NK-92 (cell line): Measurements from ENCODE around the gene PTPRN2.
"Not testable (repeated sequence)": the region's sequence is repeated elsewhere in the genome, so short reads cannot be mapped to it uniquely, and the experiment has no call there.

Experiments used
- DNase-seq: peaks from one replicate; lab custom pipeline; 2025; ENCODE audit not compliant: unreplicated experiment; lab: John Stamatoyannopoulos, UW

Gene PTPRN2

DNA sequence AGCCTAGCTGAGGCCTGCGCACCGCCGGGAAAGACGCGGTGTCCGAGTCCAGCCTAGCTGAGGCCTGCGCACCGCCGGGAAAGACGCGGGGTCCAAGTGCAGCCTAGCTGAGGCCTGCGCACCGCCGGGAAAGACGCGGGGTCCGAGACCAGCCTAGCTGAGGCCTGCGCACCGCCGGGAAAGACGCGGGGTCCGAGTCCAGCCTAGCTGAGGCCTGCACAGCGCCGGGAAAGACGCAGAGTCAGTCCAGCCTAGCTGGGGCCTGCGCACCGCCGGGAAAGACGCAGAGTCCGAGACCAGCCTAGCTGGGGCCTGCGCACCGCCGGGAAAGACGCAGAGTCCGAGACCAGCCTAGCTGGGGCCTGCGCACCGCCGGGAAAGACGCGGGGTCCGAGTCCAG lies 161.9 kb downstream of the PTPRN2 start:
- not testable (repeated sequence) for DNase-seq

- DNase-seq, result no peak
Measured at GRCh38 chr7:158424531-158424930, 163.1 kb downstream of the PTPRN2 start.

GRCh38 chr7:158424011-158424410 lies 163.6 kb downstream of the PTPRN2 start:
- no peak for DNase-seq

DNA sequence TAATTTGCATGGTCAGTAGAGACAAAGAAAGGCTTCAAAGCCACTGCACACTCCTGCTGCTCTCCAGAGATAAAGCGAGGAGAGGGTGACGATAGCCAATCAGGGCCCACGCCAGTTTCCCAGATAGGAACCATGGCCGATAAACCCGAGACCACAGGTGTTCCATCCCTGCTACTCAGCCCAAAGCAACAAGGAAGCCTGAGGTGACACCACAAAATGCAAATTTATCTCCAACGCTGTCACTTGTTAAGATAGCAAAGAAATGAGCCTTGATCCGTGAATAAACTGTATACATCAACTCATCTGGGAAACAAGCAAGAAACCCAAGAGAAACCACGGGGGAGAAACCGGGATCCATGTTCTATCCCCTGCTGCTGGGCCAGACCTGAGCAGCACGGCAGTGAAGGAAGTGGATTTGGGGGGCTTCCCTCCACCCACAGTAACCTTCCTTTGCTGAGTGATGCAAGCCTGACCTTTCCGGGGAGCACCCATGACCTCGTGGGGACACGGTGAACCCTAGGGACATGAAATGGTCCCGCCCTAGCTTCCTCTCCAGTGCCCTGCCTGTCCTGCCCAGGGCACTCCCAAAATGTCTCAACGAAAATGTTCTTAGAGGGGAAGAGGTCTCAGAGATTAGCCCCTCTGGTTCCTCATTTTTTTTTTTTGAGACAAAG lies 164.6 kb downstream of the PTPRN2 start:
- no peak for DNase-seq

DNA sequence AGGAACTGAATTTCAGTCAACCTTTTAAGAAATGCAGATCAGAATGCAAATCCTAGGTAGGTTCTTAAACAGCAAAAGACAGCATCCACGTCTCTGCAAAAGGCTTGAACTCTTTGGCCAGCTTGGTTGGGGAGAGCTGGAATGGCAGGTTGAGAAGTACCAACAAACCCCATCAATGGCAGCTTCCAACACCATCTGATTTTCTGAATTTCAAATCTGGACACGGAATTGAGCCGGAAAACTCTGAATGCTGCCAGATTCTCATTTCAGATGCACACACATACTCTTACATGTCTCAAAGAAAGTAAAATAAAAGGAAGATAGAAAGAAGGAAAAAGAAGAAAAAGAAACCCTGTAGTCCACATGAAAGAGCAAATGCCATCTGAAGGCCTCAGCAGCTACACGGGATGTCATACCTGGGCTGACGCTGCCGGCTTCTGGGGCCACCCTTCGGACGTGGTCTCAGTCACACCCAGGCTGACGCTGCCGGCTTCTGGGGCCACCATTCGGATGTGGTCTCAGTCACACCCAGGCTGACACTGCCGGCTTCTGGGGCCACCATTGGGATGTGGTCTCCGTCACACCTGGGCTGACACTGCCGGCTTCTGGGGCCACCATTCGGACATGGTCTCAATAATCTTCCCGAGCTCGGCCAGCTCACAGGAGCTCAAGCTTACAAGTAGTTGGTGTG lies 165.3 kb downstream of the PTPRN2 start:
- DNase-seq, result no peak

DNA sequence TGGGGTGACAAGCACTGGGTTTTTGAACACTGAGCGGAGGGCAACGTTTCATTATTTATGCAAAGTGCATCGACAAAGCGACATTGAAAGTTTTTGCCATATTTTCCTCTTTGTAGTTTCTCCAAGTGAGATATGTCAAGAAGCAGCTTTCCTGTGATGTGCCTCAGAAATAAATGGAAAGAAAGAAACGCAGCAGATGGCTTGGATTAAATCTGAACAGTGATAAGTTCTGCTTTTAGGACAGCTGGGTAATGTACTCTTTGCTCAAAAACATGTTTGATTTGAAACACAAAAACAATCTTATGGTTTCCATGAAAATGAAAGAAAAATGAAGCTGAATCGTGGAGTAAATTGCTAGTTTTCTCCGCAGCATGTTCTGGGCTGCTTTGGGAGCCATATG lies 166.3 kb downstream of the PTPRN2 start:
- DNase-seq, result no peak

- no peak for DNase-seq
Measured at GRCh38 chr7:158420591-158421340, 166.9 kb downstream of the PTPRN2 start.

DNA sequence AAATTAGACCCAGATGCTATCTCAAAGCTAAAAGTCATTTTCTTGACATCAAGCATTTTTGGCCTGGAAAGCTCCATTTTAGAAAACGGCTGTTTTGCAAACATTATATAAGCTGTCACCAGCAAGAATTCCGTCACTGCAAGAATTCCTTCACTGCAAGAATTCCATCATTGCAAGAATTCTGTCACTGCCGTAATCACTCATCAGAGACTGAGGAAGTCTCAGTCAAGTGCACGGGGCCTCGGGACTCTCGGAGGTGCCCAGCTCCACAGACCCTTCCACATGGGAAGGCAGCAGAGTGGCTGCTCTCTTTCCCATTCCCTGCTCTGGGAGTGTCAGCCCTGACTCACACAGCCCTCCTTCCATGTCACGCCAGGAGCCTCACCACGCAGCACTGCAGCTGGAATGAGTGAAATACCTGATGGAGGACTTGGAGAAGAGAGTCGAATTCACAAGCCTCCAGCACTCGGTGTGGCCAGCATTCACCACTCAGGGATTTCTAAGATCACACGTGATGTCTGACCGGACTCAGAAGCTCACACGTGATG lies 168.3 kb downstream of the PTPRN2 start:
- DNase-seq, result no peak

DNA sequence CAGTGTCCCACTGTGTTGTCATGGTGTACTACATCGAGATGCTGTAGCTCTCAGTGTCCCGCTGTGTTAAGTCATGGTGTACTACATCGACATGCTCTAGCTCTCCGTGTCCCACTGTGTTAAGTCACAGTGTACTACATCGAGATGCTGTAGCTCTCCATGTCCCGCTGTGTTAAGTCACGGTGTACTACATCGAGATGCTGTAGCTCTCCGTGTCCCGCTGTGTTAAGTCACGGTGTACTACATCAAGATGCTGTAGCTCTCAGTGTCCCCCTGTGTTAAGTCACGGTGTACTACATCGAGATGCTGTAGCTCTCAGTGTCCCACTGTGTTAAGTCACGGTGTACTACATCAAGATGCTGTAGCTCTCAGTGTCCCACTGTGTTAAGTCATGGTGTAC lies 169.2 kb downstream of the PTPRN2 start:
- DNase-seq, result not testable (repeated sequence)

- DNase-seq, result no peak
Measured at GRCh38 chr7:158416283-158416933, 171.2 kb downstream of the PTPRN2 start.

GRCh38 chr7:158415316-158415715 lies 172.3 kb downstream of the PTPRN2 start:
- no peak for DNase-seq

GRCh38 chr7:158414486-158414961 lies 173.1 kb downstream of the PTPRN2 start:
- no peak for DNase-seq

DNA sequence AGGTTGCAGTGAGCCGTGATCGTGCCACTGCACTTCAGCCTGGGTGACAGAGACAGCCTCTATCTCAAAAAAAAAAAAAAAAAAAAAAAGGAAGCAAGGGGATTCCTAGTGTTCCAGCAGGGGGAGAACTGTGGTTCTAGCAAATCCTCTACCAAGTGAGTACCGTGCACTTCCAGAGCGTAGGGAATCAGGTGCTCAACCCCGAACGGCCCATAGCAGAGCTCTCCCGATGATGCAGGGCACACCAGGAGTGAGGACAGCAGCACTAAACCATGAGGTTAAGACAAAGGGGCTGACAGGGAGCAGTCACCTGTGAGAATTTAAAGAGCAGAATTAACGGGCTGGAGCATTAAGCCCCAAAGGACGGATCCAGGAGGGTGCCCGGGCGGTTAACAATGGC lies 173.6 kb downstream of the PTPRN2 start:
- no peak for DNase-seq

DNA sequence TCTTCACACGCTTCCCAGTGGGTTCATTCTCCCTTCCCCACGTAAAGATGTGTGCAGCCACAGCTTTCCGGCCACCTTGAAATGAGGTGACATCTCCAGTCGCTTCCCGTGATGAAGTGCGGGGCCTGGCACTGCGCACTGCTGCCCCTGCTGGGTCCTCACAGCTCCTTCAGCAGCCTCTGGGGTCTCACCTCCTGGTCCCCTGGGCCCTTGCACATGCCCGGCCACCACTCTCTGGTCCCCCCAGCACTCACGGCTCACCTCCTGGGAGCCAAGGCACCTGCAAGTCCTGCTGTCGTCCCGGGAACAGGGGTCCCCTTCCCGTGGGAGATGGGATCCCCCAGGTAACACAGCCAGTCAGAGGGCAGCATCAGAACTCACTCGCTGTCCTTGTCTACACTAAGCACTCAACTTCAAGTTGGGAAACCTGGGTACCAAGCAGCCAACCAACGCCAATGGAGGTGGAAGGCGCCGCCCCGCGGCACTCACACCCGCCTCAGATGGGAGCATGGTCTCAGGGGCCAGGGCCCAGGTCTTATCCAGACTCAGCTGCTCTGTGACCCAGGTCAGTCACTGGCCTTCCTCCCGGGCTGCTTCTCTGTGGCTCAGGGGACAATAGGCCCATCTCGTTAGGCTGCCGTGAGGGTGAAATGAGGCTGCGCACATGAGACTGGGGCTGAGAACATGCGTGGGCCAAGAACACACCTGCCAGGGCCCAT lies 176.2 kb downstream of the PTPRN2 start:
- DNase-seq, result no peak

DNA sequence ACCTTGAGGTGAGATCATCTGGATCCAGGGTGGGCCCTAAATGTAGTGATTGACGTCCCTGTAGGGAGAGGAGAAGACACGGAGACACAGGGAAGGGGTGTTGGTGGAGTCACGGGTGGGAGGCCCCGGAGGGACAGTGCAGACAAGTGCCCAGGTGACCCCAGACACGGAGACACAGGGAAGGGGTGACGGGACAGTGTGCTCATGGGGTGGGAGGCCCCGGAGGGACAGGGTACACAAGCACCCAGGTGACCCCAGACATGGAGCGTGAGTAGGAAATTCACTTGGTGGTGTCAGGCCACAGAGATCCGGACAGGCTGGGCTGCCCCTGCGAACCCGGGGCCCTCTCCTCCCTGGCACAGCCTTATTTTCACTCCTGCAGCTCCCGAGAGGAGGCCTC lies 176.9 kb downstream of the PTPRN2 start:
- no peak for DNase-seq

DNA sequence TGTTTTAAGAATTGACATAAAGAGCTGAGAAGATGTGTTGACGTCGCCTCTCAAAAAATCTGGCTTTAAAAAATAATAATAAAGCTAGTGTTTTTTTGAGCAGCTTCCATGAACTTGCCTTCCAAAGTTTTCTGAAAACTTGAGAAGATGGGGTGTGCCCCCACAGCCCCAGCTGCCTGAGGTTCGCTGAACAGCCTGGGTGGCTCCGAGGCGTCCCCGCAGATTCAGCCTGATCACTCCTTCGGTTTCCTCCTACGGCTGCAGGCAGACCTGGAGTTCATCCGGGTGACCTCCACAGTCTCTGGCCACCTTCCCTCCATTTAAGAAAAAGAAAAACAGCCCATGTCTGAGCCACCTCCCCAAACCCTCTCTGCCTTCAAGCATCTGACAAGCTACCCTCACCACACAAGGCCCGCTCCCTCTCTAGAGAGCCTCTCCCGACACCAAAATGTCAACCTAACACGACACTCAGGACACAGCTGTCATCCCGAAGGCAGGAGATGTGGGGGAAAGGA lies 177.8 kb downstream of the PTPRN2 start:
- no peak for DNase-seq

GRCh38 chr7:158409120-158409519 lies 178.5 kb downstream of the PTPRN2 start:
- DNase-seq, result no peak

- DNase-seq, result no peak
Measured at GRCh38 chr7:158408318-158408920, 179.2 kb downstream of the PTPRN2 start.

DNA sequence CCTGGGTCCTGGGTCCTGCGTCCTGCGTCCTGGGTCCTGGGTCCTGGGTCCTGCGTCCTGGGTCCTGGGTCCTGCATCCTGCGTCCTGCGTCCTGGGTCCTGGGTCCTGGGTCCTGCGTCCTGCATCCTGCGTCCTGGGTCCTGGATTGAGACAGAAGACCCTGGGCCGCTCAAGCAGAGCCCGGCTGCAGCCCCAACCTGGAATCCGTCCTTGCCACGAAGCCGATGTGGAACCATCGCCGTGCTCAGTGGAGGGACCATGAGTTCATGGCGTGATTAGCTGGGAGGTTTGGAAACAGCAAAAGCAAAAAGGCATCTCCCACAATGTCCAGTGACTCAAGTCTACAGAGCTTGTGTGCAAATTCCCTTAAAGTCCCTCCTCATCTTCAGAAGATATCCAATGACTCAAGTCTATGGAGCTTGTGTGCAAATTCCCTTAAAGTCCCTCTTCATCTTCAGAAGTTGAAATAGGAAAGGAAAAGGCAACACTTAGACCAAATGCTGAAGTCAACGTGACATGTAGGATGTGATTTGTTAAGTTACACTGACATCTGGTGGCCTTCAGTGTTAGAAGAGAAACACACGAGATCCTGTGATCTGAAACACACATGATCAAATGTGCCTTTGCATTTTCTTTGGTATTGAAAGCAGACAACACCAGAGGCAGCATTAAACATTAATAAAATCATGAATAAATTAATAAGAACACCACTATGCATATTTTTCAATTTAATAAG lies 179.9 kb downstream of the PTPRN2 start:
- DNase-seq, result no peak
